Measurements from ENCODE around the gene CHTF18. TPM values are rescaled to one million over a fixed set of nuclear protein-coding genes. Genes with fewer than 3 reads are reported as not detected.

Gene CHTF18
- total RNA-seq: 5.1 and 9.7 TPM in 2 replicates
- 18.1 and 21.6 TPM in 2 replicates for polyA plus RNA-seq

DNA sequence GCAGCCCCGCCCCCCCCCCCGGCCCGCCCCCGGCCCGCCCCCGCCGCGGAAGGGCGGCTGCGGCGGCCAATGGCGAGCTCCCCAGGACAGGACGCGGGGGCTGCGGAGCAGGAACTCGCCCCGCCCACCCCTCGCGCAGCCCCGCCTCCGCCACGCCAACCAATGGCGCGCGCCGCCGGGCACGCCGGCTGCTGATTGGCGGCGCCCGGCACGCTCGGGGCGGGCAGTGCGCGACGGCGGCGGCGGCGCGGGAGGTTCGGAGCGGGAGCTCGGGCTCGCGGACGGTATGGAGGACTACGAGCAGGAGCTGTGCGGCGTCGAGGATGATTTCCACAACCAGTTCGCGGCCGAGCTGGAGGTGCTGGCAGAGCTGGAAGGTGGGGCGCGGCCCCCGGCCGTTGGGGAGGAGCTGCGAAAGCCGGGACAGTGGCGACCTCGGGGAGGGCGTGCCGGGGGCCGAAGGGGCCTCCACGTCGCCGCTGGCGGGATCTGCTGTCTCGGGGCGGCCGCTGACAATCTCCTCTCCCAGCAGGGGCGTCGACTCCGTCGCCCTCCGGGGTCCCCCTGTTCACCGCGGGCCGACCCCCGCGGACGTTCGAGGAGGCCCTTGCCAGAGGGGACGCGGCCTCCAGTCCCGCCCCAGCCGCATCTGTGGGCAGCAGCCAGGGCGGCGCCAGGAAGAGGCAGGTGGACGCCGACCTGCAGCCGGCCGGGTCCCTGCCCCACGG lies at the start of gene CHTF18:
Gene CHTF18 (plus strand): TSS at position 222 of the 728 bp plus-strand sequence. CDS start 65 bp downstream, at position 287.
- Histone ChIP-seq H3K36me3 (replicated peaks; ENCODE audit: insufficient read depth, low read depth) (no peaks in the 10 kb centered on the region), H2AFZ (peak within 1 kb of the TSS; percentile 55), H3K9me2 (replicated peaks; ENCODE audit: insufficient read depth) (no peaks in the 10 kb centered on the region), H3K4me1 (ENCODE audit: insufficient read depth) (peaks cover 7% of the 10 kb centered on the region), H3K9me3 (ENCODE audit: low read depth) (no peaks in the 10 kb centered on the region), H3K79me2 (peaks cover 19% of the 10 kb centered on the region), H4K20me1 (ENCODE audit: insufficient read depth, poor library complexity, severe bottlenecking) (peaks cover 5% of the 10 kb centered on the region), H3K27me3 (no peaks in the 10 kb centered on the region), H3K27ac (peak within 1 kb of the TSS; percentile 65), H3K4me2 (peak within 1 kb of the TSS; percentile 98), H3K4me3 (peak within 1 kb of the TSS; percentile 98)
- 1% methylated on average over 34 of the region's 97 CpGs for WGBS (ENCODE audit: low lambda C conversion rate, missing lambda C conversion rate)
- DNase-seq (ENCODE audit: low spot score): peak; percentile 98
- no peak for TF ChIP-seq EZH2phosphoT487 (IDR thresholded peaks at IDR 0.05; ENCODE audit: low read depth, severe bottlenecking, unreplicated experiment)
- TF ChIP-seq, protein P1, sequence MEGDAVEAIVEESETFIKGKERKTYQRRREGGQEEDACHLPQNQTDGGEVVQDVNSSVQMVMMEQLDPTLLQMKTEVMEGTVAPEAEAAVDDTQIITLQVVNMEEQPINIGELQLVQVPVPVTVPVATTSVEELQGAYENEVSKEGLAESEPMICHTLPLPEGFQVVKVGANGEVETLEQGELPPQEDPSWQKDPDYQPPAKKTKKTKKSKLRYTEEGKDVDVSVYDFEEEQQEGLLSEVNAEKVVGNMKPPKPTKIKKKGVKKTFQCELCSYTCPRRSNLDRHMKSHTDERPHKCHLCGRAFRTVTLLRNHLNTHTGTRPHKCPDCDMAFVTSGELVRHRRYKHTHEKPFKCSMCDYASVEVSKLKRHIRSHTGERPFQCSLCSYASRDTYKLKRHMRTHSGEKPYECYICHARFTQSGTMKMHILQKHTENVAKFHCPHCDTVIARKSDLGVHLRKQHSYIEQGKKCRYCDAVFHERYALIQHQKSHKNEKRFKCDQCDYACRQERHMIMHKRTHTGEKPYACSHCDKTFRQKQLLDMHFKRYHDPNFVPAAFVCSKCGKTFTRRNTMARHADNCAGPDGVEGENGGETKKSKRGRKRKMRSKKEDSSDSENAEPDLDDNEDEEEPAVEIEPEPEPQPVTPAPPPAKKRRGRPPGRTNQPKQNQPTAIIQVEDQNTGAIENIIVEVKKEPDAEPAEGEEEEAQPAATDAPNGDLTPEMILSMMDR (IDR thresholded peaks at IDR 0.05; ENCODE audit: poor library complexity): no peak
- TF ChIP-seq EZH2 (IDR thresholded peaks at IDR 0.05; ENCODE audit: borderline replicate concordance): no peak

DNA sequence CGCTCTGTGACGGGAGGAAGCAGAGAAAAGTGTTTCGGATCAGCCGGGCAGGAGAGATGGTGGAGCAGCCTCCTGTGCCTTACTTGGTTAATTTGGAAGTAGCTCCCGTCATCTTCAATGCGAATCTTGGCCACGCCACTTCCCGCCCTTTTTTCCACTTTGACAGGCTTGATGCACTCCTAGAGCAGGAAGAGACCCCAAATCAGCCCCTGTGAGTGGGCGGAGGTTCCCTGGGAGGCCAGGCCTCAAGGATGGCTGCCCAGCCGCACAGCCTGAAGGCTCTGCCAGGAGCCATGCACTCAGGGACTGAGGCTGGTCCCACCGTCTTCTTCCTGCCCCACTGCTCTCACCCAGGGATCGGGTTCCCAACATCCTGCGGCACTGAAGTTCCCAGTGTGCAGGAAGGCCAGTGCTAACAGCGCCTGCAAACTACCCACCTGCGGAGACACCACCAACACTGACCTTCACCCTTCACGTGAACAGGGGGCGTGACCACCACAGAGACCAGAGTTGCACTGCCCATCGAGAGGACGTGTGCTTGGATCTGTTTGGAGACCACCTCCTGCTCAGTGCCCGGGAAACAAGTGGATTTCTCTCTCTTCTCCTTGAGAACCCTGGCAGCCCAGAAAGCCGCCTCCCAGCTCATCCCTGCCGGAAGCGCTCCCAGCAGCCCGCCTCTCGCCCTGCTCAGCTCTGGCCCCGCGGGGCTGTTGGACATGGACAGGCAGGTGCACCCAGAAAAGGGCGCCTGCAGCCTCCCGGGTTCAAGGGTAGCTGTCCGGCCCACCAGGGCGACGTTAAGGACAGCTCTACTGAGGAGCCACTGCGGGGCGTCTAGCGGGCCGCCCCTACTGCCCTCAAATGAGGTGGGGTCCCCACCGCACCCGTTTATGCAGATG lies 48.6 kb upstream of the CHTF18 start:
- no peaks in the 10 kb centered on the region for H3K36me3 ChIP-seq (replicated peaks; ENCODE audit: insufficient read depth, low read depth)
- H3K27me3 ChIP-seq: no peaks in the 10 kb centered on the region
- H3K4me1 ChIP-seq (ENCODE audit: insufficient read depth): peaks cover 11% of the 10 kb centered on the region
- H4K20me1 ChIP-seq (ENCODE audit: insufficient read depth, poor library complexity, severe bottlenecking): no peaks in the 10 kb centered on the region
- peak overlapping the region; percentile 84 for H2AFZ ChIP-seq
- 53% methylated on average over 38 of the region's 38 CpGs for WGBS (ENCODE audit: low lambda C conversion rate, missing lambda C conversion rate)
- no peaks in the 10 kb centered on the region for H3K9me2 ChIP-seq (replicated peaks; ENCODE audit: insufficient read depth)
- peak overlapping the region; percentile 91 for H3K4me3 ChIP-seq
- peak overlapping the region; percentile 79 for H3K27ac ChIP-seq
- TF ChIP-seq EZH2phosphoT487 (IDR thresholded peaks at IDR 0.05; ENCODE audit: low read depth, severe bottlenecking, unreplicated experiment) (no peak), EZH2 (IDR thresholded peaks at IDR 0.05; ENCODE audit: borderline replicate concordance) (no peak)
- TF ChIP-seq, protein P1 (IDR thresholded peaks at IDR 0.05; ENCODE audit: poor library complexity): no peak
- H3K79me2 ChIP-seq: peaks cover 13% of the 10 kb centered on the region
- peak overlapping the region; percentile 99 for H3K4me2 ChIP-seq
- DNase-seq (ENCODE audit: low spot score): no peak
- H3K9me3 ChIP-seq (ENCODE audit: low read depth): no peaks in the 10 kb centered on the region

DNA sequence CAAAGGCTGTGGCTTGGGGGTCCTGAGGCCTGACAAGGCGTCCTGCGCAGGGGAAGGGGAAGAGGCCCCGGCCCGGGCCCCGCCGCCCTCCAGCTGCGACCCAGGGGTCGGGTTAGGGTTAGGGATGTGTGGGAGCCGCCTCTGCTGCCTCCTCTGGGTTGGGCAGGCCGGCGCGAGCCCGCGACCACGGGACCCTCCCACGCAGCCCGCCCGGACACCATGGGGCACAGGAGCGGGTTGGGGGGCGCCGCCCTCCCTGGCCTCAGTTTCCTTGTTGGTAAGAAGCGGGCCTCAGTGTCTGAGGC lies 48.0 kb upstream of the CHTF18 start:
- H3K27me3 ChIP-seq: no peaks in the 10 kb centered on the region
- H3K4me3 ChIP-seq: peak overlapping the region; percentile 91
- H2AFZ ChIP-seq: peak overlapping the region; percentile 84
- no peak for TF ChIP-seq EZH2phosphoT487 (IDR thresholded peaks at IDR 0.05; ENCODE audit: low read depth, severe bottlenecking, unreplicated experiment)
- TF ChIP-seq, protein P1 (IDR thresholded peaks at IDR 0.05; ENCODE audit: poor library complexity): no peak
- TF ChIP-seq EZH2 (IDR thresholded peaks at IDR 0.05; ENCODE audit: borderline replicate concordance): no peak
- WGBS (ENCODE audit: low lambda C conversion rate, missing lambda C conversion rate): 2% methylated on average over 19 of the region's 22 CpGs
- peak overlapping the region; percentile 79 for H3K27ac ChIP-seq
- DNase-seq (ENCODE audit: low spot score): no peak
- no peaks in the 10 kb centered on the region for H3K9me2 ChIP-seq (replicated peaks; ENCODE audit: insufficient read depth)
- H3K79me2 ChIP-seq: peaks cover 13% of the 10 kb centered on the region
- no peaks in the 10 kb centered on the region for H4K20me1 ChIP-seq (ENCODE audit: insufficient read depth, poor library complexity, severe bottlenecking)
- H3K4me1 ChIP-seq (ENCODE audit: insufficient read depth): peaks cover 11% of the 10 kb centered on the region
- no peaks in the 10 kb centered on the region for H3K9me3 ChIP-seq (ENCODE audit: low read depth)
- peak overlapping the region; percentile 99 for H3K4me2 ChIP-seq
- no peaks in the 10 kb centered on the region for H3K36me3 ChIP-seq (replicated peaks; ENCODE audit: insufficient read depth, low read depth)
